H9 (cell line): ENCODE data around the gene NAA25. TPM values are rescaled to one million over a fixed set of nuclear protein-coding genes. Genes with fewer than 3 reads are reported as not detected.

Source experiments
- DNase-seq: peaks from one replicate; pipeline ENCODE4 v3.0.0-alpha.2; 2017
- H2AFZ ChIP-seq: one replicate; pipeline ENCODE4 v1.6.1; 2013; ENCODE audit warnings: mild to moderate bottlenecking, low read length, control low read depth, moderate library complexity
- H2AK5ac ChIP-seq: 2 replicates; pipeline ENCODE4 v1.6.1; 2013; ENCODE audit warnings: low read length, control low read depth, mixed read lengths; ENCODE audit not compliant: insufficient read length
- H2BK120ac ChIP-seq: one replicate; pipeline ENCODE4 v1.6.1; 2013; ENCODE audit warnings: low read depth, mild to moderate bottlenecking, low read length, control low read depth, inconsistent platforms; ENCODE audit not compliant: poor library complexity, severe bottlenecking
- H2BK12ac ChIP-seq: 2 replicates; pipeline ENCODE4 v1.6.1; 2013; ENCODE audit warnings: low read length, control low read depth, mixed read lengths, low read depth; ENCODE audit not compliant: insufficient read length
- H2BK15ac ChIP-seq: 2 replicates; pipeline ENCODE4 v1.6.1; 2013; ENCODE audit warnings: low read depth, low read length, control low read depth
- H2BK20ac ChIP-seq: one replicate; pipeline ENCODE4 v1.6.1; 2013; ENCODE audit warnings: low read depth, mild to moderate bottlenecking, low read length, control low read depth, inconsistent platforms; ENCODE audit not compliant: poor library complexity, severe bottlenecking
- H2BK5ac ChIP-seq: 2 replicates; pipeline ENCODE4 v1.6.1; 2013; ENCODE audit warnings: low read length, control low read depth, mixed read lengths; ENCODE audit not compliant: insufficient read length
- H3K14ac ChIP-seq: 2 replicates; pipeline ENCODE4 v1.6.1; 2013; ENCODE audit warnings: low read length, control low read depth; ENCODE audit not compliant: insufficient read depth
- H3K18ac ChIP-seq: 2 replicates; pipeline ENCODE4 v1.6.1; 2013; ENCODE audit warnings: low read depth, mild to moderate bottlenecking, mixed read lengths, low read length, control low read depth; ENCODE audit not compliant: insufficient read length
- H3K23ac ChIP-seq: 2 replicates; pipeline ENCODE4 v1.6.1; 2013; ENCODE audit warnings: low read length, control low read depth, mixed read lengths, low read depth; ENCODE audit not compliant: insufficient read length
- H3K23me2 ChIP-seq: 2 replicates; pipeline ENCODE4 v1.6.1; 2013; ENCODE audit warnings: low read depth, mild to moderate bottlenecking, mixed read lengths, low read length, control low read depth; ENCODE audit not compliant: insufficient read length, poor library complexity, severe bottlenecking
- H3K27ac ChIP-seq: 2 replicates; pipeline ENCODE4 v1.5.1; 2013; ENCODE audit warnings: low read length, control low read depth, mixed read lengths, low read depth; ENCODE audit not compliant: insufficient read length
- H3K27me3 ChIP-seq: 2 replicates; pipeline ENCODE4 v1.6.1; 2013; ENCODE audit warnings: low read length, control low read depth, inconsistent platforms; ENCODE audit not compliant: insufficient read depth
- H3K4ac ChIP-seq: 2 replicates; pipeline ENCODE4 v1.6.1; 2013; ENCODE audit warnings: low read depth, mild to moderate bottlenecking, control low read depth, inconsistent platforms, low read length, moderate library complexity
- H3K4me1 ChIP-seq: 2 replicates; pipeline ENCODE4 v1.6.1; 2013; ENCODE audit warnings: low read length, control low read depth, inconsistent platforms; ENCODE audit not compliant: insufficient read depth
- H3K4me2 ChIP-seq: 2 replicates; pipeline ENCODE4 v1.6.1; 2013; ENCODE audit warnings: low read length, control low read depth, mixed read lengths; ENCODE audit not compliant: insufficient read length, insufficient read depth
- H3K56ac ChIP-seq: 2 replicates; pipeline ENCODE4 v1.6.1; 2013; ENCODE audit warnings: low read depth, mild to moderate bottlenecking, mixed read lengths, low read length, control low read depth; ENCODE audit not compliant: insufficient read length
- H3K79me1 ChIP-seq: 2 replicates; pipeline ENCODE4 v1.6.1; 2013; ENCODE audit warnings: low read depth, mild to moderate bottlenecking, moderate library complexity, low read length, control low read depth, inconsistent platforms; ENCODE audit not compliant: insufficient read depth, poor library complexity, severe bottlenecking
- H3K79me2 ChIP-seq: 2 replicates; pipeline ENCODE4 v1.6.1; 2013; ENCODE audit warnings: low read length, control low read depth, inconsistent platforms; ENCODE audit not compliant: insufficient read depth
- H3K9ac ChIP-seq: 2 replicates; pipeline ENCODE4 v1.6.1; 2013; ENCODE audit warnings: low read length, control low read depth, mixed read lengths; ENCODE audit not compliant: insufficient read length; ENCODE audit errors: extremely low read depth
- H3K9me3 ChIP-seq: one replicate; pipeline ENCODE4 v1.6.1; 2013; ENCODE audit warnings: low read depth, low read length, inconsistent platforms; ENCODE audit not compliant: control insufficient read depth
- H3T11ph ChIP-seq: one replicate; pipeline ENCODE4 v1.6.1; 2013; ENCODE audit warnings: mild to moderate bottlenecking, low read length, control low read depth, inconsistent platforms
- H4K20me1 ChIP-seq: one replicate; pipeline ENCODE4 v1.6.1; 2013; ENCODE audit not compliant: control insufficient read depth, insufficient read length, insufficient read depth
- H4K5ac ChIP-seq: 2 replicates; pipeline ENCODE4 v1.6.1; 2013; ENCODE audit warnings: low read depth, mild to moderate bottlenecking, mixed read lengths, low read length, control low read depth; ENCODE audit not compliant: insufficient read length
- H4K8ac ChIP-seq: replicated peaks from 2 replicates; pipeline ENCODE4 v1.6.1; 2013; ENCODE audit warnings: low read length, control low read depth, mixed read lengths, low read depth; ENCODE audit not compliant: insufficient read length
- H4K91ac ChIP-seq: 2 replicates; pipeline ENCODE4 v1.6.1; 2013; ENCODE audit warnings: low read depth, mild to moderate bottlenecking, moderate library complexity, mixed read lengths, low read length, control low read depth; ENCODE audit not compliant: insufficient read length
- H3K27ac Mint-ChIP-seq, 3 experiments: 2 replicates in 2 of 3; 3 replicates in 1 of 3; pipeline ENCODE4 v1.8.0; 2020 to 2021; ENCODE audit warnings: mixed read lengths in 3 of 3, mild to moderate bottlenecking in 1 of 3, moderate library complexity in 1 of 3
- H3K27me3 Mint-ChIP-seq: 2 replicates; pipeline ENCODE4 v1.8.0; 2021; ENCODE audit warnings: low read depth, mild to moderate bottlenecking, moderate library complexity, mixed read lengths
- H3K36me3 Mint-ChIP-seq, 3 experiments: 2 replicates in 2 of 3; 3 replicates in 1 of 3; pipeline ENCODE4 v1.8.0; 2020 to 2021; ENCODE audit warnings: low read depth in 3 of 3, mixed read lengths in 3 of 3; ENCODE audit not compliant: insufficient read depth in 1 of 3
- H3K4me1 Mint-ChIP-seq, 2 experiments: 2 replicates each; pipeline ENCODE4 v1.8.0; 2020; ENCODE audit warnings: mixed read lengths in 2 of 2
- H3K4me3 Mint-ChIP-seq, 2 experiments: 2 replicates in 1 of 2; 3 replicates in 1 of 2; pipeline ENCODE4 v1.8.0; 2020 to 2021; ENCODE audit warnings: mild to moderate bottlenecking in 2 of 2, mixed read lengths in 2 of 2, moderate library complexity in 1 of 2
- H3K9me3 Mint-ChIP-seq, 2 experiments: 2 replicates in 1 of 2; 3 replicates in 1 of 2; pipeline ENCODE4 v1.8.0; 2020; ENCODE audit warnings: mild to moderate bottlenecking in 2 of 2, mixed read lengths in 2 of 2, moderate library complexity in 1 of 2
- CTCF ChIP-seq: fragments of 200-600 bp; sonication (generic); conservative IDR thresholded peaks from 3 replicates; pipeline ENCODE4 v1.8.0; 2021; ENCODE audit warnings: antibody characterized with exemption, mild to moderate bottlenecking
- total RNA-seq: library from RNA; stranded (reverse); gene quantifications from 2 replicates; pipeline ENCODE4 v1.2.1, GENCODE V29; 2021

Gene NAA25
- total RNA-seq, 1 experiment from 2014 or later = 57.1 TPM

- H3K23ac ChIP-seq = no peak overlapping the region
- peaks cover 25% of the 10 kb centered on the region; the same call in 1 of the 2 replicates for H3K79me2 ChIP-seq
- H3K27ac ChIP-seq = no peak overlapping the region
- TF ChIP-seq CTCF = no peak
- H2BK12ac ChIP-seq = no peak overlapping the region
- no peak overlapping the region for H2AK5ac ChIP-seq
- H3K27me3 Mint-ChIP-seq = no peaks in the 10 kb centered on the region
- no peaks in the 10 kb centered on the region for H3K4me1 ChIP-seq
- no peak overlapping the region for H2BK15ac ChIP-seq
- no peak overlapping the region for H3K27ac Mint-ChIP-seq
- no peaks in the 10 kb centered on the region for H4K20me1 ChIP-seq
- no peak overlapping the region for H4K5ac ChIP-seq
- no peak overlapping the region for H4K91ac ChIP-seq
- H3K27me3 ChIP-seq = no peaks in the 10 kb centered on the region
- no peak overlapping the region for H3K4me2 ChIP-seq
- H3K4me1 Mint-ChIP-seq = no peaks in the 10 kb centered on the region
- H3K18ac ChIP-seq = no peak overlapping the region
- H3K4me3 Mint-ChIP-seq = no peak overlapping the region
- DNase-seq = no peak
- H2BK120ac ChIP-seq = no peak overlapping the region
- no peaks in the 10 kb centered on the region for H3K23me2 ChIP-seq
- H2AFZ ChIP-seq = no peak overlapping the region
- H3K14ac ChIP-seq = no peak overlapping the region
- no peak overlapping the region for H3K4ac ChIP-seq
- H3K56ac ChIP-seq = no peak overlapping the region
- H3K9ac ChIP-seq = no peak overlapping the region
- H2BK20ac ChIP-seq = no peak overlapping the region
- no peak overlapping the region for H3T11ph ChIP-seq
- peaks cover 32 to 72% (median 60%) of the 10 kb centered on the region in 3 experiments for H3K36me3 Mint-ChIP-seq
- H3K9me3 Mint-ChIP-seq = no peaks in the 10 kb centered on the region
- H3K9me3 ChIP-seq = no peaks in the 10 kb centered on the region
- H2BK5ac ChIP-seq = no peak overlapping the region
- H4K8ac ChIP-seq = no peak overlapping the region
- H3K79me1 ChIP-seq = peaks cover 12% of the 10 kb centered on the region
Observed at GRCh38 chr12:112096070-112096469, 12.5 kb downstream of the NAA25 start.
